H9 (cell line): ENCODE data around the gene NUP133. TPM values are rescaled to one million over a fixed set of nuclear protein-coding genes. Genes with fewer than 3 reads are reported as not detected.
"Not testable (repeated sequence)": the region's sequence is repeated elsewhere in the genome, so short reads cannot be mapped to it uniquely, and the experiment has no call there.

Experiments used
- DNase-seq: peaks from one replicate; pipeline ENCODE4 v3.0.0-alpha.2; 2017
- H2AFZ ChIP-seq: one replicate; pipeline ENCODE4 v1.6.1; 2013; ENCODE audit warnings: mild to moderate bottlenecking, low read length, control low read depth, moderate library complexity
- H2AK5ac ChIP-seq: 2 replicates; pipeline ENCODE4 v1.6.1; 2013; ENCODE audit warnings: low read length, control low read depth, mixed read lengths; ENCODE audit not compliant: insufficient read length
- H2BK120ac ChIP-seq: one replicate; pipeline ENCODE4 v1.6.1; 2013; ENCODE audit warnings: low read depth, mild to moderate bottlenecking, low read length, control low read depth, inconsistent platforms; ENCODE audit not compliant: poor library complexity, severe bottlenecking
- H2BK12ac ChIP-seq: 2 replicates; pipeline ENCODE4 v1.6.1; 2013; ENCODE audit warnings: low read length, control low read depth, mixed read lengths, low read depth; ENCODE audit not compliant: insufficient read length
- H2BK15ac ChIP-seq: 2 replicates; pipeline ENCODE4 v1.6.1; 2013; ENCODE audit warnings: low read depth, low read length, control low read depth
- H2BK20ac ChIP-seq: one replicate; pipeline ENCODE4 v1.6.1; 2013; ENCODE audit warnings: low read depth, mild to moderate bottlenecking, low read length, control low read depth, inconsistent platforms; ENCODE audit not compliant: poor library complexity, severe bottlenecking
- H2BK5ac ChIP-seq: 2 replicates; pipeline ENCODE4 v1.6.1; 2013; ENCODE audit warnings: low read length, control low read depth, mixed read lengths; ENCODE audit not compliant: insufficient read length
- H3K14ac ChIP-seq: 2 replicates; pipeline ENCODE4 v1.6.1; 2013; ENCODE audit warnings: low read length, control low read depth; ENCODE audit not compliant: insufficient read depth
- H3K18ac ChIP-seq: 2 replicates; pipeline ENCODE4 v1.6.1; 2013; ENCODE audit warnings: low read depth, mild to moderate bottlenecking, mixed read lengths, low read length, control low read depth; ENCODE audit not compliant: insufficient read length
- H3K23ac ChIP-seq: 2 replicates; pipeline ENCODE4 v1.6.1; 2013; ENCODE audit warnings: low read length, control low read depth, mixed read lengths, low read depth; ENCODE audit not compliant: insufficient read length
- H3K23me2 ChIP-seq: 2 replicates; pipeline ENCODE4 v1.6.1; 2013; ENCODE audit warnings: low read depth, mild to moderate bottlenecking, mixed read lengths, low read length, control low read depth; ENCODE audit not compliant: insufficient read length, poor library complexity, severe bottlenecking
- H3K27ac ChIP-seq: 2 replicates; pipeline ENCODE4 v1.5.1; 2013; ENCODE audit warnings: low read length, control low read depth, mixed read lengths, low read depth; ENCODE audit not compliant: insufficient read length
- H3K27me3 ChIP-seq: 2 replicates; pipeline ENCODE4 v1.6.1; 2013; ENCODE audit warnings: low read length, control low read depth, inconsistent platforms; ENCODE audit not compliant: insufficient read depth
- H3K4ac ChIP-seq: 2 replicates; pipeline ENCODE4 v1.6.1; 2013; ENCODE audit warnings: low read depth, mild to moderate bottlenecking, control low read depth, inconsistent platforms, low read length, moderate library complexity
- H3K4me1 ChIP-seq: 2 replicates; pipeline ENCODE4 v1.6.1; 2013; ENCODE audit warnings: low read length, control low read depth, inconsistent platforms; ENCODE audit not compliant: insufficient read depth
- H3K4me2 ChIP-seq: 2 replicates; pipeline ENCODE4 v1.6.1; 2013; ENCODE audit warnings: low read length, control low read depth, mixed read lengths; ENCODE audit not compliant: insufficient read length, insufficient read depth
- H3K56ac ChIP-seq: 2 replicates; pipeline ENCODE4 v1.6.1; 2013; ENCODE audit warnings: low read depth, mild to moderate bottlenecking, mixed read lengths, low read length, control low read depth; ENCODE audit not compliant: insufficient read length
- H3K79me1 ChIP-seq: 2 replicates; pipeline ENCODE4 v1.6.1; 2013; ENCODE audit warnings: low read depth, mild to moderate bottlenecking, moderate library complexity, low read length, control low read depth, inconsistent platforms; ENCODE audit not compliant: insufficient read depth, poor library complexity, severe bottlenecking
- H3K79me2 ChIP-seq: 2 replicates; pipeline ENCODE4 v1.6.1; 2013; ENCODE audit warnings: low read length, control low read depth, inconsistent platforms; ENCODE audit not compliant: insufficient read depth
- H3K9ac ChIP-seq: 2 replicates; pipeline ENCODE4 v1.6.1; 2013; ENCODE audit warnings: low read length, control low read depth, mixed read lengths; ENCODE audit not compliant: insufficient read length; ENCODE audit errors: extremely low read depth
- H3K9me3 ChIP-seq: one replicate; pipeline ENCODE4 v1.6.1; 2013; ENCODE audit warnings: low read depth, low read length, inconsistent platforms; ENCODE audit not compliant: control insufficient read depth
- H3T11ph ChIP-seq: one replicate; pipeline ENCODE4 v1.6.1; 2013; ENCODE audit warnings: mild to moderate bottlenecking, low read length, control low read depth, inconsistent platforms
- H4K20me1 ChIP-seq: one replicate; pipeline ENCODE4 v1.6.1; 2013; ENCODE audit not compliant: control insufficient read depth, insufficient read length, insufficient read depth
- H4K5ac ChIP-seq: 2 replicates; pipeline ENCODE4 v1.6.1; 2013; ENCODE audit warnings: low read depth, mild to moderate bottlenecking, mixed read lengths, low read length, control low read depth; ENCODE audit not compliant: insufficient read length
- H4K8ac ChIP-seq: replicated peaks from 2 replicates; pipeline ENCODE4 v1.6.1; 2013; ENCODE audit warnings: low read length, control low read depth, mixed read lengths, low read depth; ENCODE audit not compliant: insufficient read length
- H4K91ac ChIP-seq: 2 replicates; pipeline ENCODE4 v1.6.1; 2013; ENCODE audit warnings: low read depth, mild to moderate bottlenecking, moderate library complexity, mixed read lengths, low read length, control low read depth; ENCODE audit not compliant: insufficient read length
- H3K27ac Mint-ChIP-seq, 3 experiments: 2 replicates in 2 of 3; 3 replicates in 1 of 3; pipeline ENCODE4 v1.8.0; 2020 to 2021; ENCODE audit warnings: mixed read lengths in 3 of 3, mild to moderate bottlenecking in 1 of 3, moderate library complexity in 1 of 3
- H3K27me3 Mint-ChIP-seq: 2 replicates; pipeline ENCODE4 v1.8.0; 2021; ENCODE audit warnings: low read depth, mild to moderate bottlenecking, moderate library complexity, mixed read lengths
- H3K36me3 Mint-ChIP-seq, 3 experiments: 2 replicates in 2 of 3; 3 replicates in 1 of 3; pipeline ENCODE4 v1.8.0; 2020 to 2021; ENCODE audit warnings: low read depth in 3 of 3, mixed read lengths in 3 of 3; ENCODE audit not compliant: insufficient read depth in 1 of 3
- H3K4me1 Mint-ChIP-seq, 2 experiments: 2 replicates each; pipeline ENCODE4 v1.8.0; 2020; ENCODE audit warnings: mixed read lengths in 2 of 2
- H3K4me3 Mint-ChIP-seq, 2 experiments: 2 replicates in 1 of 2; 3 replicates in 1 of 2; pipeline ENCODE4 v1.8.0; 2020 to 2021; ENCODE audit warnings: mild to moderate bottlenecking in 2 of 2, mixed read lengths in 2 of 2, moderate library complexity in 1 of 2
- H3K9me3 Mint-ChIP-seq, 2 experiments: 2 replicates in 1 of 2; 3 replicates in 1 of 2; pipeline ENCODE4 v1.8.0; 2020; ENCODE audit warnings: mild to moderate bottlenecking in 2 of 2, mixed read lengths in 2 of 2, moderate library complexity in 1 of 2
- WGBS: extraction: QIAGEN DNeasy Blood & Tissue Kit; methylation state at CpG from one replicate; pipeline ENCODE4 v1.1.7; 2013; ENCODE audit warnings: missing lambda C conversion rate, low lambda C conversion rate, mixed read lengths; ENCODE audit not compliant: insufficient read length; ENCODE audit errors: extremely low coverage; 5-methylcytosine and 5-hydroxymethylcytosine counted together
- total RNA-seq: library from RNA; stranded (reverse); gene quantifications from 2 replicates; pipeline ENCODE4 v1.2.1, GENCODE V29; 2021

The NUP133 gene
- total RNA-seq, 1 experiment from 2014 or later: 71.3 TPM

DNA sequence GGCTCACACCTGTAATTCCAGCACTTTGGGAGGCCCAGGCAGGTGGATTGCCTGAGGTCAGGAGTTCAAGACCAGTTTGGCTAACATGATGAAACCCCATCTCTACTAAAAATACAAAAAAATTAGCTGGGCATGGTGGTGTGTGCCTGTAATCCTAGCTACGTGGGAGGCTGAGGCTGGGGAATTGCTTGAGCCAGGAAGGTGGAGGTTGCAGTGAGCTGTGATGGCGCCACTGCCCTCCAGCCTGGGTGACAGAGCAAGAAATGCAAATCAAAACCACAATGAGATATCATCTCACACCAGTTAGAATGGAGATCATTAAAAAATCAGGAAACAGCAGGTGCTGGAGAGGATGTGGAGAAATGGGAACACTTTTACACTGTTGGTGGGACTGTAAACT is 3.1 kb upstream of the NUP133 start:
- not testable (repeated sequence) for H3K9ac ChIP-seq, H3K79me1 ChIP-seq, H3K14ac ChIP-seq, H4K91ac ChIP-seq, H2BK20ac ChIP-seq, H4K20me1 ChIP-seq, H3K4me2 ChIP-seq, H3K4me1 ChIP-seq, DNase-seq, H2AFZ ChIP-seq, H3K4me3 Mint-ChIP-seq, H3K27ac ChIP-seq, H2BK5ac ChIP-seq, H3K9me3 Mint-ChIP-seq, H3K23ac ChIP-seq, H2AK5ac ChIP-seq, H3K79me2 ChIP-seq, H3K4ac ChIP-seq, H3T11ph ChIP-seq, H3K36me3 Mint-ChIP-seq, H2BK15ac ChIP-seq, H2BK12ac ChIP-seq, H3K9me3 ChIP-seq, H3K23me2 ChIP-seq, H4K5ac ChIP-seq, H2BK120ac ChIP-seq, H3K56ac ChIP-seq, H3K27me3 Mint-ChIP-seq, H3K27me3 ChIP-seq, H4K8ac ChIP-seq, H3K18ac ChIP-seq, H3K27ac Mint-ChIP-seq
- WGBS: no CpG with 5 or more reads among the region's 2 CpGs
- H3K4me1 Mint-ChIP-seq: peaks cover 16 to 18% of the 10 kb centered on the region in 2 experiments
